IPS-NIHi7 (cell line): ENCODE data around the gene FAM25A.
"Not testable (repeated sequence)": the region's sequence is repeated elsewhere in the genome, so short reads cannot be mapped to it uniquely, and the experiment has no call there.

ENCODE experiments used
- DNase-seq: peaks from one replicate; pipeline ENCODE4 v3.0.0; 2012; ENCODE audit warnings: mixed read lengths; ENCODE audit errors: extremely low spot score

The FAM25A gene

GRCh38 chr10:87020056-87020455 lies at the start of gene FAM25A:
FAM25A (plus strand) TSS chr10:87020294; CDS start chr10:87020325, 31 bp downstream.
- DNase-seq: not testable (repeated sequence)

- DNase-seq: peak; percentile 62
Observed at GRCh38 chr10:86970982-86971231, 49.2 kb upstream of the FAM25A start.

GRCh38 chr10:86971232-86971991 lies 48.7 kb upstream of the FAM25A start:
- peak; percentile 50 for DNase-seq

- DNase-seq: peak; percentile 3
Observed at GRCh38 chr10:86972613-86973380, 47.3 kb upstream of the FAM25A start.

- DNase-seq: no peak
Observed at GRCh38 chr10:86974484-86974883, 45.6 kb upstream of the FAM25A start.

DNA sequence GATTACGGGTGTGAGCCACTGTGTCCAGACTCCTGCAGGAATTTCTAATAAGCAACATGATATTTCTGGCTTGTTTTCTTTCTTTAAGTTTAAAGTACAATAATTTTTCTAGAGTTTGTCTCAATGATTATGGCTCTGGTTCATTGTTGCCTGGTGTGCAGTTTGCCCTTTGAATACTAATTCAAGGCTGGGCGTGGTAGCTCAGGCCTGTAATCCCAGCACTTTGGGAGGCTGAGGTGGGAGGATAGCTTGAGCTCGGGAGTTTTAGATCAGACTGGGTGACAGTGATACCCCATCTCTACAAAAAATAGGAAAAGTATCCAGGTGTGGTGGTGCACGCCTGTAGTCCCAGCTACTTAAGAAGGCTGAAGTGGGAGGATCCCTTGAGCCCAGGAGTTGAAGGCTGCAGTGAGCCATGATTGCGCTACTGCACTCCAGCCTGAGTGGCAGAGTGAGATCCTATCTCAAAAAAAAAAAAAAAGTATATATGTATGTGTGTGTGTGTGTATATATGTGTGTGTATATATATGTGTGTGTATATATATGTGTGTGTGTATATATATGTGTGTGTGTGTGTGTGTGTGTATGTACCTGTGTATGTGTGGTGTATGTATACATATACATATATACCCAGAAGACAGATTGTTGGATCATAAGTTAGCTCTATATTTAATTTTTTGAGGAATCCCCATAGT lies 43.6 kb upstream of the FAM25A start:
- DNase-seq: no peak

DNA sequence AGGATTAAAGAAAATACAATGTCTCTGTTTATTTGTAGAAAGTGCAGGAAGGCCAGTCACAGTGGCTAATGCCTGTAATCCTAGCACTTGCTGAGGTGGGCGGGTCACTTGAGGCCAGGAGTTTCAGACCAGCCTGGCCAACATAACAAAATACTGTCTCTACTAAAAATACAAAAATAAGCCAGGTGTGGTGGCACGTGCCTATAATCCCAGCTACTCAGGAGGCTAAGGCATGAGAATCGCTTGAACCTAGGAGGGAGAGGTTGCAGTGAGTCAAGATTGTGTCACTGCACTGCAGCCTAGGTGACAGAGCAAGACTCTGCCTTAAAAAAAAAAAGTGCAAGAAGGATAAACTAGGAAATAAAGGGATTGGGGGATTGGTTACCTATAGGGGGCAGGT lies 41.6 kb upstream of the FAM25A start:
- not testable (repeated sequence) for DNase-seq

- no peak for DNase-seq
Observed at GRCh38 chr10:86979296-86979818, 40.7 kb upstream of the FAM25A start.

DNA sequence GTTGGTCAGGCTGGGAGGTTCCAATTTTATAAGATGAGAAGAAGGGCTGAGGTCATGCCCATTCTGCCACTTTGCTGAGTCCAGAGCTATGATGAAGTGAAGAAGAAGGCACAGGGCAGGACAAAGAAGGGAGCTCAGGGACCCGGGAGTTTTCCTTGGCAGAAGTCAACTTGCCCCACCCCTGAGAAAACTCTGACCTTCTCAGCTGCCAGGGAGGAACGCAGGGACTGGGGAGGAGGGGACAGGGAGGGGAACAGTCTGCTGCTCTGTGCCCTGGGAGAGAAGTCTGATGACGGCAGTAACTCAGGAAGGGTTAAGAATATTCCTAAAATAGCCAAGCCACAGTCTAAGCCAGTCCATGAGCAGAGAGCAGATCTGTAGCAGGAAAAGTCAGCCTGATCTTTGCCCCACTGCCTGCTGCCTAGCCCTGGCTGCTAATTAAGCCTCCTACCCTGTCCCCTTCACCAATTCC lies 40.1 kb upstream of the FAM25A start:
- DNase-seq: peak; percentile 10

GRCh38 chr10:86981020-86981419 lies 39.1 kb upstream of the FAM25A start:
- not testable (repeated sequence) for DNase-seq

- no peak for DNase-seq
Observed at GRCh38 chr10:86981716-86982115, 38.4 kb upstream of the FAM25A start.

DNA sequence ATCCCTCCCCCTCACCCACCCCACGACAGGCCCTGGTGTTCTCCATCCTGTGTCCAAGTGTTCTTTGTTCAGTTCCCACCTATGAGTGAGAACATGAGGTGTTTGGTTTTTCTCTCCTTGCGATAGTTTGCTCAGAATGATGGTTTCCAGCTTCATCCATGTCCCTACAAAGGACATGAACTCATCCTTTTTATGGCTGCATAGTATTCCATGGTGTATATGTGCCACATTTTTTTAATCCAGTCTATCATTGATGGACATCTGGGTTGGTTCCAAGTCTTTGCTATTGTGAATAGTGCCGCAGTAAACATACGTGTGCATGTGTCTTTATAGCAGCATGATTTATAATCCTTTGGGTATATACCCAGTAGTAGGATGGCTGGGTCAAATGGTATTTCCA lies 35.6 kb upstream of the FAM25A start:
- not testable (repeated sequence) for DNase-seq

DNA sequence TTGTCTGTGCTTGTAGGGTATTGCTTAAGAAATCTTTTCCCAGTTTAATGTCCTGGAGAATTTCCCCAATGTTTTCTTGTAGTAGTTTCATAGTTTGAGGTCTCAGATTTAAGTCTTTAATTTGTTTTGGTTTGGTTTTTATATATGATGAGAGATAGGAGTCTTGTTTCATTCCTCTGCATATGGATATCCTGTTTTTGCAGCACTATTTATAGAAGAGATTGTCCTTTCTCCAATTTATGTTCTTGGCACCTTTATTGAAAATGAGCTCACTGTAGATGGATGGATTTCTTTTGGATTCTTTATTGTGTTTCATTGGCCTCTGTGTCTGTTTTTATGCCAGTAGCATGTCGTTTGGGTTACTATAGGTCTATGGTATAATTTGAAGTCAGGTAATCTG lies 31.6 kb upstream of the FAM25A start:
- DNase-seq: no peak

GRCh38 chr10:86991362-86991761 lies 28.7 kb upstream of the FAM25A start:
- not testable (repeated sequence) for DNase-seq

- no peak for DNase-seq
Observed at GRCh38 chr10:86992456-86992855, 27.6 kb upstream of the FAM25A start.

GRCh38 chr10:86992929-86993328 lies 27.2 kb upstream of the FAM25A start:
- DNase-seq: no peak

- not testable (repeated sequence) for DNase-seq
Observed at GRCh38 chr10:86999802-87000403, 20.2 kb upstream of the FAM25A start.

DNA sequence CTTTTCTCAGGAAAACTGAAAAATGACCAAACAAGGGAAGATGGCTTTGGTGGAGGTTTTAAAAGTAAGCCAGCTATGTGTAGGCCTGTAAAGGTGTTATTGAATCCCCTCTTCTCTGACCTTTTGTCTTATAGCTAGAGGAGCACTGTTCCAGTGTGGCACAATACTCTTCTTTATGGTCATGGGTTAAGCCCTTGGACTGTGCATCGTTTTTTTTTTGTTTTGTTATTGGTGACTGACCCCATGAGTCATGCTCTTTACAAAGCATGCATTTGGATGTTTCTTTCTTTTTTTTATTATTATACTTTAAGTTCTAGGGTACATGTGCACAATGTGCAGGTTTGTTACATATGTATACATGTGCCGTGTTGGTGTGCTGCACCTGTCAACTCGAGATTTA lies 19.6 kb upstream of the FAM25A start:
- no peak for DNase-seq

DNA sequence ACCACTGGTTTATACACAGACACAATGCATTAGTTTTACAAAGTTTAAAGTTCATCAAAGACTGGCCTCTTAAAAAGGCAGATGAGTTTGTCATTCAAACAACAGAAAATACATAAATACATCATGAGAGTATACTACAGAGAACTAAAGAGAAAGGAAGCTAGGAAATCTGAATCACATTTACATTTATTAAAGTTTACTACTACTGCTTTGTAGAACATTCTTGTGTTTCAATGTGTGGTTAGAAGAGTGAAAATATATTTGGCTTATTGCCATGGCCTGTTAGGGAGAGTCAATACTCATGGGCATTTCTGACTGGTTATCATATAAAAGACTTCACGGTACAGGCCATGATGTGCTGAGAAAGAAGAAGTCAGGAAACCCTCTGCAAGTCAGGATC lies 13.0 kb upstream of the FAM25A start:
- not testable (repeated sequence) for DNase-seq

DNA sequence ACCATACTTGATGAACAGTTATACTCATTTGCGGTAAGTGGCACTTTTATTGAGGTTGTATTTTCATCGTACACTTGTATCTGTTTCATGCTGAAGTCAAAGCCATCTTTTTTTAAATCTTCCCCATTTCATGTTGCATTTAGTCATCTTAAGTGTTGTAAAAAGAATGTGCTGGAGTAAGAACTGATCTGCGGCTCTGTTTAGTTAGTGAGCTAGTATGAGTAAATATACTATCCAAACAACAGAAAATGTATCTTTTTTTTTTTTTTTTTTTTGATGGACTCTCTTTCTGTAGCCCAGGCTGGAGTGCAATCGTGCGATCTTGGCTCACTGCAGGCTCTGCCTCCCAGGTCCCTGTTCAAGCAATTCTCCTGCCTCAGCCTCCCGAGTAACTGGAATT lies 12.4 kb upstream of the FAM25A start:
- not testable (repeated sequence) for DNase-seq

GRCh38 chr10:87008303-87008702 lies 11.8 kb upstream of the FAM25A start:
- DNase-seq: not testable (repeated sequence)
